Neural progenitor cell (in vitro differentiated cells): Measurements from ENCODE around the gene TRIML2. TPM values are rescaled to one million over a fixed set of nuclear protein-coding genes. Genes with fewer than 3 reads are reported as not detected.

Source experiments
- DNase-seq: peaks from one replicate; pipeline ENCODE4 v3.0.0-alpha.2; 2016; ENCODE audit warnings: low spot score
- H2AFZ ChIP-seq: fragments of 200-600 bp; sonication (generic); replicated peaks from 2 replicates; pipeline ENCODE4 v1.6.1; 2016; ENCODE audit warnings: antibody characterized with exemption
- H3F3A ChIP-seq: fragments of 200-600 bp; sonication (generic); 2 replicates; pipeline ENCODE4 v1.6.1; 2016; ENCODE audit warnings: antibody characterized with exemption, low read depth
- H3K27ac ChIP-seq: fragments of 200-600 bp; sonication (generic); 2 replicates; pipeline ENCODE4 v1.5.1; 2016; ENCODE audit warnings: mild to moderate bottlenecking
- H3K27me3 ChIP-seq: fragments of 200-600 bp; sonication (generic); 2 replicates; pipeline ENCODE4 v1.6.1; 2016; ENCODE audit warnings: mild to moderate bottlenecking, moderate library complexity
- H3K36me3 ChIP-seq: fragments of 200-600 bp; sonication (generic); 2 replicates; pipeline ENCODE4 v1.5.1; 2016
- H3K4me1 ChIP-seq: fragments of 200-600 bp; sonication (generic); 2 replicates; pipeline ENCODE4 v1.6.1; 2016; ENCODE audit warnings: mixed run types
- H3K4me2 ChIP-seq: fragments of 200-600 bp; sonication (generic); 2 replicates; pipeline ENCODE4 v1.6.1; 2016
- H3K4me3 ChIP-seq: fragments of 200-600 bp; sonication (generic); 2 replicates; pipeline ENCODE4 v1.5.1; 2016
- H3K79me2 ChIP-seq: fragments of 200-600 bp; sonication (generic); 2 replicates; pipeline ENCODE4 v1.6.1; 2016; ENCODE audit warnings: low read depth
- H3K9ac ChIP-seq: fragments of 200-600 bp; sonication (generic); 2 replicates; pipeline ENCODE4 v1.6.1; 2016
- H3K9me3 ChIP-seq: fragments of 200-600 bp; sonication (generic); 2 replicates; pipeline ENCODE4 v1.5.1; 2016; ENCODE audit warnings: low read depth
- H4K20me1 ChIP-seq: fragments of 200-600 bp; sonication (generic); 2 replicates; pipeline ENCODE4 v1.6.1; 2016; ENCODE audit warnings: low read depth
- H3K27ac Mint-ChIP-seq: 3 replicates; pipeline ENCODE4 v1.8.0; 2021; ENCODE audit warnings: mixed read lengths
- H3K27me3 Mint-ChIP-seq: 2 replicates; pipeline ENCODE4 v1.8.0; 2022; ENCODE audit warnings: low read depth, mild to moderate bottlenecking, inconsistent platforms, moderate library complexity, mixed read lengths; ENCODE audit not compliant: insufficient read depth
- H3K36me3 Mint-ChIP-seq: 3 replicates; pipeline ENCODE4 v1.8.0; 2021; ENCODE audit warnings: mixed read lengths
- H3K4me1 Mint-ChIP-seq: 3 replicates; pipeline ENCODE4 v1.8.0; 2021; ENCODE audit warnings: mixed read lengths
- H3K4me3 Mint-ChIP-seq: 3 replicates; pipeline ENCODE4 v1.8.0; 2021; ENCODE audit warnings: mild to moderate bottlenecking, moderate library complexity, mixed read lengths
- H3K9me3 Mint-ChIP-seq: 3 replicates; pipeline ENCODE4 v1.8.0; 2020; ENCODE audit warnings: mixed read lengths
- EZH2 ChIP-seq: fragments of 200-600 bp; sonication (generic); IDR thresholded peaks from 2 replicates; pipeline ENCODE4 v1.6.1; 2017; ENCODE audit warnings: antibody characterized with exemption, mild to moderate bottlenecking, moderate library complexity
- EZH2phosphoT487 ChIP-seq: fragments of 200-600 bp; sonication (generic); IDR thresholded peaks from 2 replicates; pipeline ENCODE4 v1.6.1; 2017; ENCODE audit warnings: antibody characterized with exemption
- total RNA-seq: library from RNA; depleted of rRNA; stranded (reverse); fragments of >200 nt; gene quantifications from 2 replicates; pipeline ENCODE4 v1.2.3, GENCODE V29; 2015; ENCODE audit warnings: low replicate concordance
- TF ChIP-seq, protein P1 (sequence below): fragments of 200-600 bp; sonication (generic); IDR thresholded peaks from 2 replicates; pipeline ENCODE4 v1.5.1; 2017; ENCODE audit warnings: antibody characterized with exemption, mild to moderate bottlenecking

The TRIML2 gene
- total RNA-seq, 1 donor from 2014 or later: 0.65 TPM

DNA sequence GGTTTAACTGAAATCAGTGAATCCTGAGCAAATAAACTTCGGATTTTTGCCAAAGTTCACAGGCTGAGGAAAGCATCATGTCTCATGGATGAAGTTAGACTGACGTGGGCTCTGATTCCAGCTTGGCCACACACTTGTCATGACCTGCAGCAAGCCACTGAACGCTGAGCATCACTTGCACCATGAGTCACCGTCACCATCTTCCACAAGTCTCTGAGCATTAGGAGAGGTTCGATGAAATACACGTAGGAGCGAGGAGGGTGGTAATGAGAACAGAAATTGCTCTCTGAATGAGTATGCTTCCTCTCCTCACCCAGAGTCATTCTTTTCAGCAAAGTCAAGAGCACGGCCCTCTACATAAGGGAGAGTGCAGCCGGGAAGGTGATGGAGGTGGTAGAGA lies 3.8 kb upstream of the TRIML2 start:
- no peak overlapping the region for H3K4me3 ChIP-seq
- H3K27ac ChIP-seq: no peak overlapping the region
- H3K36me3 Mint-ChIP-seq: no peaks in the 10 kb centered on the region
- H3K27ac Mint-ChIP-seq: no peak overlapping the region
- no peak for DNase-seq
- TF ChIP-seq EZH2 (no peak), EZH2phosphoT487 (no peak)
- TF ChIP-seq, protein P1, sequence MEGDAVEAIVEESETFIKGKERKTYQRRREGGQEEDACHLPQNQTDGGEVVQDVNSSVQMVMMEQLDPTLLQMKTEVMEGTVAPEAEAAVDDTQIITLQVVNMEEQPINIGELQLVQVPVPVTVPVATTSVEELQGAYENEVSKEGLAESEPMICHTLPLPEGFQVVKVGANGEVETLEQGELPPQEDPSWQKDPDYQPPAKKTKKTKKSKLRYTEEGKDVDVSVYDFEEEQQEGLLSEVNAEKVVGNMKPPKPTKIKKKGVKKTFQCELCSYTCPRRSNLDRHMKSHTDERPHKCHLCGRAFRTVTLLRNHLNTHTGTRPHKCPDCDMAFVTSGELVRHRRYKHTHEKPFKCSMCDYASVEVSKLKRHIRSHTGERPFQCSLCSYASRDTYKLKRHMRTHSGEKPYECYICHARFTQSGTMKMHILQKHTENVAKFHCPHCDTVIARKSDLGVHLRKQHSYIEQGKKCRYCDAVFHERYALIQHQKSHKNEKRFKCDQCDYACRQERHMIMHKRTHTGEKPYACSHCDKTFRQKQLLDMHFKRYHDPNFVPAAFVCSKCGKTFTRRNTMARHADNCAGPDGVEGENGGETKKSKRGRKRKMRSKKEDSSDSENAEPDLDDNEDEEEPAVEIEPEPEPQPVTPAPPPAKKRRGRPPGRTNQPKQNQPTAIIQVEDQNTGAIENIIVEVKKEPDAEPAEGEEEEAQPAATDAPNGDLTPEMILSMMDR: no peak
- no peak overlapping the region for H3K4me3 Mint-ChIP-seq
- peaks cover under 1% of the 10 kb centered on the region for H3K27me3 Mint-ChIP-seq
- H3K36me3 ChIP-seq: no peaks in the 10 kb centered on the region
- no peaks in the 10 kb centered on the region for H3K27me3 ChIP-seq
- no peaks in the 10 kb centered on the region for H3K9me3 ChIP-seq
- peaks cover under 1% of the 10 kb centered on the region for H3K9me3 Mint-ChIP-seq
- no peak overlapping the region for H3K4me2 ChIP-seq
- H3F3A ChIP-seq: no peaks in the 10 kb centered on the region
- H3K4me1 Mint-ChIP-seq: peaks cover 4% of the 10 kb centered on the region
- H3K79me2 ChIP-seq: no peaks in the 10 kb centered on the region
- H3K9ac ChIP-seq: no peak overlapping the region
- no peak overlapping the region for H2AFZ ChIP-seq
- peaks cover 12% of the 10 kb centered on the region for H3K4me1 ChIP-seq
- no peaks in the 10 kb centered on the region for H4K20me1 ChIP-seq

DNA sequence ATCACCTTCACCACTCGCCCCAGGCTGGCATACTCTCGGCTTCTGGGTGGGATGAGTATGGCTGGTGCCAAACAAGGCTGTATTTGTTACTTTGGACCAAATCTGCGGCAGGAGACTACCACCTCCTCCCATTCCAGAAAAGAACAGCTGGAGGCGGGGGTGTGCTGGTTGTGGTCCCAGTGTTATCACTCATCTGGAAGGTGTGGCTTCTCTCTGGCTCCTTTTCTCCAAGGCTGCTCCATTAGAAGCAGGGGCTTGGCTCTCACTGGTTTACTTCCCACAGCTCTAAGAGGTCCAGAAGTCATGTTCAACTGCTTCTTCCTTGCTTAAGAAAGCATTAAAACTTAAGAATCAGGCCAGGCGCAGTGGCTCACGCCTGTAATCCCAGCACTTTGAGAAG lies 2.6 kb upstream of the TRIML2 start:
- Histone ChIP-seq H4K20me1 (no peaks in the 10 kb centered on the region), H3K4me3 (no peak overlapping the region), H3K79me2 (no peaks in the 10 kb centered on the region), H3K4me2 (no peak overlapping the region), H3K9me3 (no peaks in the 10 kb centered on the region), H3K36me3 (no peaks in the 10 kb centered on the region), H3K4me1 (peaks cover 19% of the 10 kb centered on the region), H2AFZ (no peak overlapping the region), H3K9ac (no peak overlapping the region), H3K27ac (no peak overlapping the region), H3K27me3 (no peaks in the 10 kb centered on the region), H3F3A (peaks cover 9% of the 10 kb centered on the region)
- TF ChIP-seq EZH2: no peak
- TF ChIP-seq EZH2phosphoT487: no peak
- TF ChIP-seq, protein P1: no peak
- peaks cover 2% of the 10 kb centered on the region for H3K27me3 Mint-ChIP-seq
- no peak for DNase-seq
- H3K4me1 Mint-ChIP-seq: peaks cover 4% of the 10 kb centered on the region
- no peaks in the 10 kb centered on the region for H3K36me3 Mint-ChIP-seq
- no peak overlapping the region for H3K27ac Mint-ChIP-seq
- peaks cover 2% of the 10 kb centered on the region for H3K9me3 Mint-ChIP-seq
- H3K4me3 Mint-ChIP-seq: no peak overlapping the region

DNA sequence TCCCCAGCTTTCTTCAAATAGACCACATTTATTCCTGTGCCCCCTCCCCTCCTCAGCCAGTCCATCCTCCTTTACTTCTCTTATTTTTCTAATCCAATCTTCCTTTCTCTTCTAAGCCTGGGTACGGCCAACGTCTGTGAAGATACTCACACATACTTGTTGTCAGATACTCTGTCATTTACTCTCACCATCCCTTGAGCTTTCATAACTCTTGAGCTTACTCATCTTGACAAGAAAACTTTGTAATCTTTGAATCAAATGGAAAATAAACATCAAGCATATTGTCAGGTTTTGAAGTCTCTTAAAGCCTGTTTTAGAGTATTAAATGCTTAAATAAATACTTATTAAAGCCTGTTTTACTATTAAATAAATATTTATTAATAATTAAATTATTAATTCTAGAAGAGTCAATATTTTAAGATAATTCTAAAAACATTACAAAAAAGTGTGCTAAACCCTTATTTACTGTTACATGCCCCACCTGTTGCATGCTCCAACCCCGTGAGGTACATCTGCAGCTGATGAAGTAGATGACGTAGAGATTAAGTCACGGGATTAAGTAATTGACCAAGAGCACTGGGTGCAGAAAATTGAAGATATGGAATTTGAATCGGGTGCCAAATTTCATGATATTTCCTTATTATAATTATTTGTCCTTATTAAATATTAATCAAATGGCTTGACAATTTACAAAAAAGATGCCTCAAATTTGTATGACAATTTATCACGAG lies 1.5 kb upstream of the TRIML2 start:
- Histone ChIP-seq H3K36me3 (no peaks in the 10 kb centered on the region), H3K4me3 (no peak overlapping the region), H3K27ac (no peak overlapping the region), H3K79me2 (no peaks in the 10 kb centered on the region), H3K9ac (no peak overlapping the region), H3K9me3 (no peaks in the 10 kb centered on the region), H4K20me1 (no peaks in the 10 kb centered on the region), H3K4me2 (no peak overlapping the region), H2AFZ (no peak overlapping the region), H3K27me3 (no peaks in the 10 kb centered on the region), H3F3A (peaks cover 9% of the 10 kb centered on the region), H3K4me1 (peaks cover 19% of the 10 kb centered on the region)
- TF ChIP-seq, protein P1: no peak
- TF ChIP-seq EZH2: no peak
- H3K27ac Mint-ChIP-seq: no peak overlapping the region
- H3K9me3 Mint-ChIP-seq: peaks cover 2% of the 10 kb centered on the region
- DNase-seq: no peak
- peaks cover 4% of the 10 kb centered on the region for H3K27me3 Mint-ChIP-seq
- H3K4me3 Mint-ChIP-seq: no peak overlapping the region
- no peaks in the 10 kb centered on the region for H3K36me3 Mint-ChIP-seq
- H3K4me1 Mint-ChIP-seq: peaks cover 4% of the 10 kb centered on the region
